Right atrium auricular region (tissue), 2 donors: Measurements from ENCODE around the gene CARS1. TPM values are rescaled to one million over a fixed set of nuclear protein-coding genes. Genes with fewer than 3 reads are reported as not detected.

Experiments used
- DNase-seq: peaks from one replicate; pipeline ENCODE4 v3.0.0-alpha.2; 2019; ENCODE audit warnings: low spot score
- H3K27ac ChIP-seq, 2 donors: fragments of 200-600 bp; sonication (generic); 1 replicate in 1 of 2; 2 replicates in 1 of 2; pipeline ENCODE4 v1.5.1; 2016 to 2019
- H3K27me3 ChIP-seq, 2 donors: fragments of 200-600 bp; sonication (generic); one replicate each; pipeline versions ENCODE4 v1.5.1 to v1.6.0; 2017 to 2019
- H3K36me3 ChIP-seq: fragments of 200-600 bp; sonication (generic); one replicate; pipeline ENCODE4 v1.5.1; 2016
- H3K4me1 ChIP-seq, 2 donors: fragments of 200-600 bp; sonication (generic); one replicate each; pipeline versions ENCODE4 v1.5.1 to v1.6.0; 2017 to 2019
- H3K4me3 ChIP-seq, 2 donors: fragments of 200-600 bp; sonication (generic); 1 replicate in 1 of 2; 2 replicates in 1 of 2; pipeline ENCODE4 v1.5.1; 2017 to 2019; ENCODE audit warnings: mild to moderate bottlenecking in 1 of 2, moderate library complexity in 1 of 2
- H3K9me3 ChIP-seq, 2 donors: fragments of 200-600 bp; sonication (generic); one replicate each; pipeline ENCODE4 v1.5.1; 2019
- CTCF ChIP-seq, 2 donors: fragments of 200-600 bp; sonication (generic); IDR thresholded peaks; one replicate each; pipeline ENCODE4 v1.5.1; 2019; ENCODE audit warnings: antibody characterized with exemption in 2 of 2
- total RNA-seq, 2 donors: library from RNA; depleted of rRNA; stranded (reverse); fragments of >200 nt; gene quantifications; one replicate each; pipeline ENCODE4 v1.1.0, GENCODE V29; 2016

Gene CARS1
- 10 to 100 TPM; 12.2 to 15.3 TPM for total RNA-seq

GRCh38 chr11:3057069-3057963, at the start of gene CARS1:
Gene CARS1 (minus strand): TSS chr11:3057423. CDS start chr11:3057367, 56 bp downstream.
- TF ChIP-seq CTCF (IDR thresholded peaks at IDR 0.05) = no peak
- no peaks in the 10 kb centered on the region for H3K9me3 ChIP-seq
- no peaks in the 10 kb centered on the region for H3K27me3 ChIP-seq
- H3K36me3 ChIP-seq = no peaks in the 10 kb centered on the region
- DNase-seq = peak; percentile 97
- H3K27ac ChIP-seq = peak within 1 kb of the TSS; percentile 76 to 83
- H3K4me3 ChIP-seq = peak within 1 kb of the TSS; percentile 67 to 99
- H3K4me1 ChIP-seq = peaks cover 0 to 27% of the 10 kb centered on the region in 2 donors

- no peak for TF ChIP-seq CTCF (IDR thresholded peaks at IDR 0.05)
- no peaks in the 10 kb centered on the region for H3K27me3 ChIP-seq
- no peaks in the 10 kb centered on the region for H3K9me3 ChIP-seq
- no peaks in the 10 kb centered on the region for H3K4me1 ChIP-seq
- DNase-seq = no peak
- H3K27ac ChIP-seq = no peak overlapping the region
- no peak overlapping the region for H3K4me3 ChIP-seq
- H3K36me3 ChIP-seq = peaks cover 18% of the 10 kb centered on the region
Observed at GRCh38 chr11:3105791-3106735, 48.8 kb upstream of the CARS1 start.

- Histone ChIP-seq H3K27ac (no peak overlapping the region), H3K9me3 (no peaks in the 10 kb centered on the region), H3K36me3 (peaks cover 18% of the 10 kb centered on the region), H3K4me1 (no peaks in the 10 kb centered on the region), H3K27me3 (no peaks in the 10 kb centered on the region), H3K4me3 (no peak overlapping the region)
- DNase-seq = peak; percentile 43
- TF ChIP-seq CTCF (IDR thresholded peaks at IDR 0.05) = no peak
Observed at GRCh38 chr11:3104961-3105790, 48.0 kb upstream of the CARS1 start.

- H3K27me3 ChIP-seq = no peaks in the 10 kb centered on the region
- no peak overlapping the region for H3K27ac ChIP-seq
- DNase-seq = peak; percentile 44
- TF ChIP-seq CTCF (IDR thresholded peaks at IDR 0.05) = no peak
- H3K36me3 ChIP-seq = peaks cover 22% of the 10 kb centered on the region
- H3K4me1 ChIP-seq = no peaks in the 10 kb centered on the region
- H3K4me3 ChIP-seq = no peak overlapping the region
- no peaks in the 10 kb centered on the region for H3K9me3 ChIP-seq
Observed at GRCh38 chr11:3104051-3104714, 47.0 kb upstream of the CARS1 start.

- Histone ChIP-seq H3K27me3 (no peaks in the 10 kb centered on the region), H3K36me3 (peaks cover 25% of the 10 kb centered on the region), H3K4me3 (no peak overlapping the region), H3K9me3 (no peaks in the 10 kb centered on the region), H3K27ac (no peak overlapping the region), H3K4me1 (no peaks in the 10 kb centered on the region)
- DNase-seq = peak; percentile 52
- TF ChIP-seq CTCF (IDR thresholded peaks at IDR 0.05) = no peak
Observed at GRCh38 chr11:3103076-3103475, 45.9 kb upstream of the CARS1 start.
